ENCODE measurements around the gene MAG. TPM values are rescaled to one million over a fixed set of nuclear protein-coding genes. Genes with fewer than 3 reads are reported as not detected.

MAG gene
- total RNA-seq, 2 experiments from 2014 or later, result 0.19 to 0.77 TPM

DNA sequence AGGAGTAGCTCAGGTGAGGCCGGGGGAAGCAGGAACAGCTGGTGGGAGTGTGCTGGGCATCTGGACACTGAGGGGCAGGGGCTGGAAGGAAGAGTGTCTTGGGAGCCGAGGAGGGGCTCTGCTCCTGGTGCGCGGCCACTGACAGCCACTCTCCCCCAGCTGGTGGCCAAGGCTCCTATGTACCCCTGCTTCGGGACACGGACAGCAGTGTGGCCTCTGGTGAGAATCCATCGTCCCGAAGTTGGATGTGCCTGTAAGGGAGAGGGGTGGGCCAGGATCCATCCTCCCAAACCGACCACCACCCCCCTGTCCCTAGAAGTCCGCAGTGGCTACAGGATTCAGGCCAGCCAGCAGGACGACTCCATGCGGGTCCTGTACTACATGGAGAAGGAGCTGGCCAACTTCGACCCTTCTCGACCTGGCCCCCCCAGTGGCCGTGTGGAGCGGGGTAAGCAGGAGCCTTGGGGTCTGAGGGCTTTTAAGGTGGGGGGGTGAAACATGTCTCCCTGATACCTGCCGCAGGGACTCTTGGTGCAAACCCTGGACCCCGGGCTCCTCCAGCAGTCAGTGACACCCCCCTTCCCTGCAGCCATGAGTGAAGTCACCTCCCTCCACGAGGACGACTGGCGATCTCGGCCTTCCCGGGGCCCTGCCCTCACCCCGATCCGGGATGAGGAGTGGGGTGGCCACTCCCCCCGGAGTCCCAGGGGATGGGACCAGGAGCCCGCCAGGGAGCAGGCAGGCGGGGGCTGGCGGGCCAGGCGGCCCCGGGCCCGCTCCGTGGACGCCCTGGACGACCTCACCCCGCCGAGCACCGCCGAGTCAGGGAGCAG lies 25.2 kb upstream of the MAG start:
- CTCF ChIA-PET, result interaction anchor here (0.5 to 1.6 kb wide), 3 partner anchors 25 to 121 kb away, joined by 3 to 5 read pairs (median 4); no protein-coding TSS in a partner anchor
- Mint-ChIP-seq H3K4me3 (peak overlapping the region; percentile 91), H3K27me3 (ENCODE audit: low read depth) (no peaks in the 10 kb centered on the region), H3K4me1 (ENCODE audit: low read depth) (peaks cover 22% of the 10 kb centered on the region), H3K36me3 (ENCODE audit: low read depth) (peaks cover 12% of the 10 kb centered on the region), H3K27ac (peak overlapping the region; percentile 94), H3K9me3 (no peaks in the 10 kb centered on the region)
- intact Hi-C loops (cut with micrococcal nuclease), result loop anchor here (5.0 kb wide), 1 partner anchor 204 kb away; no protein-coding TSS in a partner anchor
- DNase-seq, result no peak

DNA sequence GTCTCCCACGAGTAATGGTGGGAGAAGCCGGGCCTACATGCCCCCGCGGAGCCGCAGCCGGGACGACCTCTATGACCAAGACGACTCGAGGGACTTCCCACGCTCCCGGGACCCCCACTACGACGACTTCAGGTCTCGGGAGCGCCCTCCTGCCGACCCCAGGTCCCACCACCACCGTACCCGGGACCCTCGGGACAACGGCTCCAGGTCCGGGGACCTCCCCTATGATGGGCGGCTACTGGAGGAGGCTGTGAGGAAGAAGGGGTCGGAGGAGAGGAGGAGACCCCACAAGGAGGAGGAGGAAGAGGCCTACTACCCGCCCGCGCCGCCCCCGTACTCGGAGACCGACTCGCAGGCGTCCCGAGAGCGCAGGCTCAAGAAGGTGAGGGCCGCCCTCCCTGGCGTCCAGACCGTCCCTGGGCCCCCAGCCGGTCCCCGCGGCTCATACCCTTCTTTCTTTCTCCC lies 24.6 kb upstream of the MAG start:
- no peaks in the 10 kb centered on the region for H3K9me3 Mint-ChIP-seq
- peak overlapping the region; percentile 94 for H3K27ac Mint-ChIP-seq
- intact Hi-C loops (cut with micrococcal nuclease), result loop anchor here (5.0 kb wide), 1 partner anchor 205 kb away; no protein-coding TSS in a partner anchor
- no peaks in the 10 kb centered on the region for H3K27me3 Mint-ChIP-seq (ENCODE audit: low read depth)
- H3K4me1 Mint-ChIP-seq (ENCODE audit: low read depth), result peaks cover 28% of the 10 kb centered on the region
- peak overlapping the region; percentile 91 for H3K4me3 Mint-ChIP-seq
- H3K36me3 Mint-ChIP-seq (ENCODE audit: low read depth), result peaks cover 18% of the 10 kb centered on the region
- DNase-seq, result peak; percentile 42
- CTCF ChIA-PET, result no interaction called here

DNA sequence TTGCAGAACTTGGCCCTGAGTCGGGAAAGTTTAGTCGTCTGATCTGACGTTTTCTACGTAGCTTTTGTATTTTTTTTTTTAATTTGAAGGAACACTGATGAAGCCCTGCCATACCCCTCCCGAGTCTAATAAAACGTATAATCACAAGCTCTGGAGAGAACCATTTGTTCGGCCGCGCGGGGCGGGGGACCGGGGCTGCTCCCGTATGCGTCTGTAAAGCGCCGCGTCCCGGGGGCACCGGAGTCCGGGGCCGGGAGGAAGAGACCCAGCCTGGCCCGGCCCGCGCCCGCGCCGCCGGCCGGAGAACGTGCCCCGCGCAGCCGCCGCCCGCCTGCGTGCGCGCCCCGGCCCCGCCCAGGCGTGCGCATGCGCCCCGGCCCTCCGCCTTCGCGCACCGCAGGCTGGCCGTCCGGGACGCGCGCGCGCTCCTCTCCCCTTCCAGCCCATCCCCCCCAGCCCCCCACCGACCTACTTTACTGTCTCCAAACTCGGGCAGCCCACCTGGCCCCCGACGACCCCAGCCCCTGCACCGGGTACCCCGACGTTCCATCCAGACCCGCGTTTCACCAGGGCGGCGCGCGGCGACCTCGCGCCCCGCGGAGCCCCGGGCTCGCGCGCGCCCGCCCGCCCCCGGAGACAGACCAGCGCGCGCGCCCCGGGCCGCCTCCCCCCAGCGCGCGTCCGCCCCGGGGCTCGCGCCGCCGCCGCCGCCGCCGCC lies 24.0 kb upstream of the MAG start:
- H3K36me3 Mint-ChIP-seq (ENCODE audit: low read depth), result peaks cover 18% of the 10 kb centered on the region
- H3K9me3 Mint-ChIP-seq, result no peaks in the 10 kb centered on the region
- H3K27me3 Mint-ChIP-seq (ENCODE audit: low read depth), result no peaks in the 10 kb centered on the region
- CTCF ChIA-PET, result no interaction called here
- H3K27ac Mint-ChIP-seq, result peak overlapping the region; percentile 94
- intact Hi-C loops (cut with micrococcal nuclease), result loop anchor here (1.0 to 5.0 kb wide), 2 partner anchors 20 to 206 kb away; no protein-coding TSS in a partner anchor
- peak; percentile 65 for DNase-seq
- peaks cover 28% of the 10 kb centered on the region for H3K4me1 Mint-ChIP-seq (ENCODE audit: low read depth)
- peak overlapping the region; percentile 91 for H3K4me3 Mint-ChIP-seq

DNA sequence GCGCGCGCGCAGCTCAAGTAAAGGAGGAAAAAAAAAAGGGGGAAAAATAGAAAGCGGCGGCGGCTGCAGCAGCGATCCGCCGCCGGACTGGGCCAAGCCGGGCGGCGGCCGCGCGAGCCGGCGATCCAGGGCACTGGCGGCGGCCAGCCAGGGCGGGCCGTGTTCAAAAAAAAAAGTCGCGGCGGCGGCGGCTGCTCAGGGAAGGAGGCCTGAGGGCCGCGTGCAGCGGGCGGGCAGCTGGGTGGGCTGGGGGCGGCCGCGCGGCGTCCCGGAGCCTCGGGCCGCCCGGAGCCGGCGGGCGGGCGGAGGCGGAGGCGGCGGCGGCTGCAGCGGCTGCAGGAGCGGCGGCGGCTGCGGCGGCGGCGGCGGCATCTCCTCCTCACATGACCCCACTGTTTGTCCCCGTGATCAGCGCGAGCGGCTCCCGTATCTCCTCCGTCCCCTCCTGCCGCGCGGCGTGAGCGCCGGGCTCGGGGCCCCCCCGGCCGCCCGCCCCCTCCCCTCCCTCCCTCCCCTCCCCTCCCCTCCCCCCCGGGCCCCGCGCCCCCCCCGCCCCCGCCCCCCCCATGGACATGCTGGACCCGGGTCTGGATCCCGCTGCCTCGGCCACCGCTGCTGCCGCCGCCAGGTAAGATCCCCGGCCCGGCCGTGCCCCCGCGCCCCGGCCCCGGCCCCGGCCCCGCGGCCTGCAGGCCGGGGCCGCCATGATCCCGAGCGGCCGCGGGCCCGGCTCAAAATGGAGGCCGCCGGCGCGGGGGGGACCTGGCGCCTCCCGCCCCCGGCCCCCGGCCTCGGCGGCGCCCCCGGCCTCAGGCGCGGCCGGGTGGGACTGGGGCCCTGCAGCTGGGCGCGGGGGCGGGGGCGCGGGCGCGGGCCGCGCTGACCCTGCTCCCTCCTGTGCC lies 23.2 kb upstream of the MAG start, which contains the start of gene USF2:
Gene USF2, plus strand, starts transcription at position 427 of the 902 bp plus-strand sequence. Its CDS starts 140 bp downstream, at position 567.
- Mint-ChIP-seq H3K27ac (peak within 1 kb of the TSS; percentile 94), H3K9me3 (no peaks in the 10 kb centered on the region), H3K4me3 (peak within 1 kb of the TSS; percentile 91), H3K36me3 (ENCODE audit: low read depth) (peaks cover 22% of the 10 kb centered on the region), H3K4me1 (ENCODE audit: low read depth) (peaks cover 28% of the 10 kb centered on the region), H3K27me3 (ENCODE audit: low read depth) (no peaks in the 10 kb centered on the region)
- peak; percentile 74 for DNase-seq
- CTCF ChIA-PET, result no interaction called here
- intact Hi-C loops (cut with micrococcal nuclease), result loop anchor here (1.0 to 5.0 kb wide), 4 partner anchors 20 to 206 kb away; partner anchors contain the start of genes FFAR1 and FXYD7

DNA sequence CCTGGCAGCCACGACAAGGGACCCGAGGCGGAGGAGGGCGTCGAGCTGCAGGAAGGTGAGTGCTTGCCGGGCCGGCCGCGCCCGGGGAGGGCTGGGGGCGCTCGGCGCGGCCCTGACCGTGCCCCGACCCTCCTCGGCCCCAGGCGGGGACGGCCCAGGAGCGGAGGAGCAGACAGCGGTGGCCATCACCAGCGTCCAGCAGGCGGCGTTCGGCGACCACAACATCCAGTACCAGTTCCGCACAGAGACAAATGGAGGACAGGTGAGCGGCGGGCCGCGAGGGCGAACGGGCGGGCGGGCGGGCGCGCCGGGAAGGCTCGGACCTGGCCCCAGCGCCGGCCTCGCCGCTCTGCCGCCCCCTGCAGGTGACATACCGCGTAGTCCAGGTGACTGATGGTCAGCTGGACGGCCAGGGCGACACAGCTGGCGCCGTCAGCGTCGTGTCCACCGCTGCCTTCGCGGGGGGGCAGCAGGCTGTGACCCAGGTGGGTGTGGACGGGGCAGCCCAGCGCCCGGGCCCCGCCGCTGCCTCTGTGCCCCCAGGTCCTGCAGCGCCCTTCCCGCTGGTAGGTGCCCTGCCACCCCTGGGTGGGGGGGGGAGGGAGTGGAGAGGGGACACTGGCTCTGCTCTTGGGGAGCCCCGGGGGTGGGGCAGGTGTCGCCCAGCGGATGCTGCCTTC lies 22.4 kb upstream of the MAG start:
- peak overlapping the region; percentile 66 for H3K27ac Mint-ChIP-seq
- peak overlapping the region; percentile 70 for H3K4me3 Mint-ChIP-seq
- intact Hi-C loops (cut with micrococcal nuclease), result loop anchor here (1.0 to 5.0 kb wide), 3 partner anchors 78 to 207 kb away; partner anchors contain the start of genes FFAR1 and FXYD7
- CTCF ChIA-PET, result no interaction called here
- peaks cover 28% of the 10 kb centered on the region for H3K4me1 Mint-ChIP-seq (ENCODE audit: low read depth)
- DNase-seq, result peak; percentile 86
- peaks cover 22% of the 10 kb centered on the region for H3K36me3 Mint-ChIP-seq (ENCODE audit: low read depth)
- no peaks in the 10 kb centered on the region for H3K9me3 Mint-ChIP-seq
- H3K27me3 Mint-ChIP-seq (ENCODE audit: low read depth), result no peaks in the 10 kb centered on the region

DNA sequence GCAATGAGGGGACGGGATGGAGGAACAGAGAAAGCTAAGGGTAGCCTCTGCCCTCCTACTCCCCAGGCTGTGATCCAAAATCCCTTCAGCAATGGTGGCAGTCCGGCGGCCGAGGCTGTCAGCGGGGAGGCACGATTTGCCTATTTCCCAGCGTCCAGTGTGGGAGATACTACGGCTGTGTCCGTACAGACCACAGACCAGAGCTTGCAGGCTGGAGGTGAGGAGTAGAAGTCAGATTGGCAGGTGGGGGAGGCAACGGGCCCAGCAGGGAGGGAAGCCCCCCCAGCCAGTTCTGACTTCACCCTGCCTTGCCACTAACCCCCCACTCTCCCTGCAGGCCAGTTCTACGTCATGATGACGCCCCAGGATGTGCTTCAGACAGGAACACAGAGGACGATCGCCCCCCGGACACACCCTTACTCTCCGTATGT lies 21.6 kb upstream of the MAG start:
- H3K36me3 Mint-ChIP-seq (ENCODE audit: low read depth), result peaks cover 20% of the 10 kb centered on the region
- intact Hi-C loops (cut with micrococcal nuclease), result no loop called here
- H3K27me3 Mint-ChIP-seq (ENCODE audit: low read depth), result no peaks in the 10 kb centered on the region
- no peak overlapping the region for H3K27ac Mint-ChIP-seq
- CTCF ChIA-PET, result interaction anchor here (1.1 kb wide), 1 partner anchor 128 kb away, joined by 4 read pairs; no protein-coding TSS in a partner anchor
- DNase-seq, result no peak
- no peaks in the 10 kb centered on the region for H3K9me3 Mint-ChIP-seq
- H3K4me1 Mint-ChIP-seq (ENCODE audit: low read depth), result peaks cover 23% of the 10 kb centered on the region
- H3K4me3 Mint-ChIP-seq, result peak overlapping the region; percentile 56

DNA sequence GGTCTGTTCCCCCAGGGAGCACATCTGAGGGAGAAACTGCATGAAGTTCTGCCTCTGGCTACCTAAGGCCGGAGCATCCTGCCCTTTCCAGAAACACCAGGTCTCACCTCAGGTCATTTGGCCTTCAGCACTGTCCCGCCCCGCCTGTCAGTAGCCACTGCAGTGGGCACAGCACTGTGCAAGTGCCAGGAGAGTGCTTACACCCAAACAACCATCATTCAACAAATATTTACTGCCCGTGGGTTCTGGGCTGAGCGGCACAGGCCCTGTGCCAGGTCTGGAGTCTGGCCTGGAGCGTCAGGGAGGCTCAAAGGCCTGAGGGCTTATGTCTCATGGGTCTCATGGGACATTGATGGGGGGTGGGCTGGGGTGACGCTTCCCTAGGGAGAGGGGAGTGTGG lies 20.4 kb upstream of the MAG start:
- H3K36me3 Mint-ChIP-seq (ENCODE audit: low read depth), result peaks cover 20% of the 10 kb centered on the region
- intact Hi-C loops (cut with micrococcal nuclease), result no loop called here
- H3K4me1 Mint-ChIP-seq (ENCODE audit: low read depth), result peaks cover 12% of the 10 kb centered on the region
- no peak overlapping the region for H3K27ac Mint-ChIP-seq
- CTCF ChIA-PET, result no interaction called here
- no peak for DNase-seq
- no peaks in the 10 kb centered on the region for H3K27me3 Mint-ChIP-seq (ENCODE audit: low read depth)
- no peaks in the 10 kb centered on the region for H3K9me3 Mint-ChIP-seq
- no peak overlapping the region for H3K4me3 Mint-ChIP-seq

DNA sequence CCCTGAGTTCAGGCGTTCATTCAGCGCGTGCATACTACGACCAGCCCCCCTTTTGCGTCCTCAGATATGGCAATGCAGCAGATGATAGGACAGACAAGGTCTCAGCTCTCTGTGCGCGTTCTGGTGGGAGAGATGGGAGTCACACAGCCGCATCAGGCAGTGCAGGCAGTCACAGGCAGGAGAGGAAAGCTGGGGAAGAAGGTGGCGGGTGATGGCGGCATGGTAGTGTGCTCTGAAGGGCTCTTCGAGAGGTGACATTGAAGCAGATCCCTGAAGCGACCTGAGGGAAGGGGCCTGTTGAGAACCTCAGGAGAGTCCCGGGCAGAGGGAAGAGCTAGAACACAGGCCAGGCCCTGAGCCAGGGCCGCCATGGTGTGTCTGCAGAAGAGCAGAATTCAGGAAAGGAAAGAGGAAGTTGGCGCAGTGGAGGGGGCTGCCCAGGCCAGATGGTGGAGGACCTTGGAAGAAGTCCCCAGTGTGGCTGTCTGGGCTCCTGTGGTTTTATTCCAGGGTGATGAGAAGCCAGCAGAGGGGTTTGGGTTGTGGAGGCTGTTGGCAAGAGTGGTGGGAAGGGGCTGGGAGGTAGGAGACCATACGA lies 19.7 kb upstream of the MAG start:
- H3K27me3 Mint-ChIP-seq (ENCODE audit: low read depth), result no peaks in the 10 kb centered on the region
- no peaks in the 10 kb centered on the region for H3K9me3 Mint-ChIP-seq
- H3K4me1 Mint-ChIP-seq (ENCODE audit: low read depth), result peaks cover 12% of the 10 kb centered on the region
- H3K27ac Mint-ChIP-seq, result peak overlapping the region; percentile 22
- peaks cover 20% of the 10 kb centered on the region for H3K36me3 Mint-ChIP-seq (ENCODE audit: low read depth)
- intact Hi-C loops (cut with micrococcal nuclease), result no loop called here
- no peak overlapping the region for H3K4me3 Mint-ChIP-seq
- no peak for DNase-seq
- CTCF ChIA-PET, result interaction anchor here (1.3 kb wide), 1 partner anchor 12 kb away, joined by 3 read pairs; no protein-coding TSS in a partner anchor

DNA sequence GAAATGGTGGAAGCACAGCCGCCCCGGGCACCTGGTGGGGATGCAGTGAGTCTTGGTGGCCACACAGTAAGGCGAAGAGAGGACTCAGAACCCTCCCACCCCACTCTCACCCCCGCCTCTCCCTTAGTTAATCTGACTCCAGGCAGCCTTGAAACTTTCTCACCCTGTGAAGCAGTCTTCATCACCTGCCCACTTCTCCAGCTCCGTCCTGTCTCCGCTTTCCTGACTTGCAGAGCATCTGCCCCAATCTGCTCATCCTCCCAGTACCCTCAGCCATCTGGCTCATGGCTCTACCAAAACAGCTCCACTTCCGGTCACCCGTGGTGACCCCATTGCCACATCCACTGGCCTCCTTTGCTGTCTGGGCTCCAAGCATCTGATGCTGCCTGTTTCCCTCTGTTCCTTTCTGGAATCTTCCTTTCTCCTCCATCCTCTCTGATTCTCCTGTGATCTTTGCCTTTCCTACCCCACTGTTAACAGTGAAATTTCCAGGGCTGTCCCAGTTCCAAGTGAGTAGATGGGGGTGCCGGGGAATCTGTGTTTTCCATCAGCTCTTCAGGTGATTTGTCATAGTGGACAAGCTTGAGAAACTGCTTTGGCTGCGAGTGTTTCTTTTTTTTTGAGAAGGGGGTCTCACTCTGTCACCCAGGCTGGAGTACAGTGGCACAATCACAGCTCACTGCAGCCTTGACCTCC lies 18.9 kb upstream of the MAG start:
- Mint-ChIP-seq H3K4me1 (ENCODE audit: low read depth) (peaks cover 12% of the 10 kb centered on the region), H3K27me3 (ENCODE audit: low read depth) (no peaks in the 10 kb centered on the region), H3K27ac (peak overlapping the region; percentile 37), H3K36me3 (ENCODE audit: low read depth) (peaks cover 20% of the 10 kb centered on the region), H3K4me3 (no peak overlapping the region), H3K9me3 (no peaks in the 10 kb centered on the region)
- CTCF ChIA-PET, result interaction anchor here (1.3 kb wide), 1 partner anchor 11 kb away, joined by 3 read pairs; no protein-coding TSS in a partner anchor
- no peak for DNase-seq
- intact Hi-C loops (cut with micrococcal nuclease), result no loop called here

DNA sequence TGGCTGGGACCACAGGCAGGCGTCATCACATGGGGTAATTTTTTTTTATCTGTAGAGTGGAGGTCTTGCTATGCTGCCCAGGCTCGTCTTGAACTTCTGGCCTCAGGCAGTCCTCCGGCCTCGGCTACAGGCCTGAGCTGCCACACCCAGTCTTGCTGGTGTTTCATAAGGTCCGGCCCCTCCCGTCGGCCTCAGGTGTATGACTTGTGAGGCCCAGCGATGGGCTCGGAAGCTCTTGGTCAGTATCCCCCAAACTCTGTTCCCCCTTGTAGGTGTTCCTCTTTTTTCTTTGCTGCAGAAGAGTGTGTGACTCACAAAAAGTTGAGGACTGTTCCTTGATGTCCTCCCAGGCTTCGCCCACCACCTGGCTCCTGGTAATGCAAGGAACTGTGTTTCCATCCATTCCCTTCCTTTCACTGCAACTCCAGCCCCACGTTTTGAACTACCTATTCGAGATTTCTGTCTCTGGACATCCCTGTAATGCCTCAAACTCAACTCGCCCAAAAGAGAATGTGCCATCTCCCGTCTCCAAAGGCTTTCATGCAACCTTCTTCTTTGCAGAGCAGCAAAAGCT lies 18.2 kb upstream of the MAG start:
- no peak for DNase-seq
- Mint-ChIP-seq H3K36me3 (ENCODE audit: low read depth) (peaks cover 20% of the 10 kb centered on the region), H3K27ac (no peak overlapping the region), H3K9me3 (no peaks in the 10 kb centered on the region), H3K4me3 (no peak overlapping the region), H3K27me3 (ENCODE audit: low read depth) (no peaks in the 10 kb centered on the region), H3K4me1 (ENCODE audit: low read depth) (peaks cover 12% of the 10 kb centered on the region)
- intact Hi-C loops (cut with micrococcal nuclease), result no loop called here
- CTCF ChIA-PET, result interaction anchor here (1.3 kb wide), 1 partner anchor 9 kb away, joined by 3 read pairs; no protein-coding TSS in a partner anchor

Data from activated naive CD4-positive, alpha-beta T cell treated with anti-CD3 and anti-CD28 coated beads for 36 hours (primary cell).